ENCODE measurements around the gene ALS2CL.

ALS2CL gene

DNA sequence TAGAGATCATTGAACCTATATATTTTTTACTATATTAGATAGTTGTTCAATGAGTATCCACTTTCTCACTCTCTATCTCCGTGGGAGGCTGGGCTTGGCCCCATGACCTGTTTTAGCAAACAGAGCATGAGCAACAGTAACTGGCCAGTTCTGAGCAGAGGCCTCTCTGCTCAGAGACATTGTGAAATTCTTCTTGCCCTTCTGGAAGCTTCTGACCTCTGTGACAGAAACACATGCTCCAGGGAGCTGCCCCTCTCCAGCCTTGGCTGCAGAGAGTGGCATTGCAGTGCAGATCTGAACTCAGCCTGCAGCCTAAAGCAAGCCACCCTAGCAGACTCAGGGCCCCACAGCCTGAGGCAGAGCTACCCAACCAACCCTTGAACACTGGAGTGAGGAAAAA is 60.7 kb downstream of the ALS2CL start:
- TF ChIP-seq CTCF (IDR thresholded peaks at IDR 0.05; ENCODE audit: low read depth, low read length): no peak
- H3K27ac ChIP-seq: no peak overlapping the region
- H3K4me3 ChIP-seq (ENCODE audit: low read depth, low read length): no peak overlapping the region
- no peaks in the 10 kb centered on the region for H3K9me3 ChIP-seq (ENCODE audit: severe bottlenecking)
- H3K27me3 ChIP-seq (ENCODE audit: insufficient read depth, low read depth, severe bottlenecking): no peaks in the 10 kb centered on the region
- no peaks in the 10 kb centered on the region for H3K36me3 ChIP-seq
- no peak for DNase-seq

- H3K4me3 ChIP-seq (ENCODE audit: low read depth, low read length): no peak overlapping the region
- H3K27me3 ChIP-seq (ENCODE audit: insufficient read depth, low read depth, severe bottlenecking): no peaks in the 10 kb centered on the region
- no peak overlapping the region for H3K27ac ChIP-seq
- TF ChIP-seq CTCF (IDR thresholded peaks at IDR 0.05; ENCODE audit: low read depth, low read length): peak; percentile 95
- DNase-seq: peak; percentile 70
- no peaks in the 10 kb centered on the region for H3K36me3 ChIP-seq
- H3K9me3 ChIP-seq (ENCODE audit: severe bottlenecking): no peaks in the 10 kb centered on the region
Observed at GRCh38 chr3:46629551-46630517, 63.6 kb downstream of the ALS2CL start.

DNA sequence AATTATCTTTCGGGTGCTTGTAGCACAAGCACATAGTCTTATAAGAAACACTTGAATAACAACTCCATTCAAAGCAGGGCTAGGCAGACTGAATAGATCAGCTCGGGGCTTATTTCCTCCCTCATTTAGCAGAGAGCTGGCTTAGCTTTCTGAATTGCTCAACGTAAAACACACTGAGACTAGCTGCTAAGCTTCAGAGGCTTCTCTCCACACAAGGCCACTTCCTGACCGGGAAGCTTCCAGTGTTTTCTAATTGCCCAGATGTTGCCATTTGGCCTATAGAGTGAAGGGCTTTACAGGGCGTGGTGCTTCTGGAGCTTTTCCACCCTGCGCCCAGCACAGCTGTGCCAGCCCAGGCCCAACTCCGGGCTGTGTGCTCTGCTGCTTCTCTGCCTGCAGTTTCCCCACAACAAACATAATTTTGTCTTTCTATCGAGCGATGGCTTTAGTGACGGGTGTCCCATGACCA is 64.5 kb downstream of the ALS2CL start:
- Histone ChIP-seq H3K9me3 (ENCODE audit: severe bottlenecking) (no peaks in the 10 kb centered on the region), H3K27ac (no peak overlapping the region), H3K36me3 (no peaks in the 10 kb centered on the region), H3K27me3 (ENCODE audit: insufficient read depth, low read depth, severe bottlenecking) (no peaks in the 10 kb centered on the region), H3K4me3 (ENCODE audit: low read depth, low read length) (no peak overlapping the region)
- no peak for TF ChIP-seq CTCF (IDR thresholded peaks at IDR 0.05; ENCODE audit: low read depth, low read length)
- DNase-seq: no peak

DNA sequence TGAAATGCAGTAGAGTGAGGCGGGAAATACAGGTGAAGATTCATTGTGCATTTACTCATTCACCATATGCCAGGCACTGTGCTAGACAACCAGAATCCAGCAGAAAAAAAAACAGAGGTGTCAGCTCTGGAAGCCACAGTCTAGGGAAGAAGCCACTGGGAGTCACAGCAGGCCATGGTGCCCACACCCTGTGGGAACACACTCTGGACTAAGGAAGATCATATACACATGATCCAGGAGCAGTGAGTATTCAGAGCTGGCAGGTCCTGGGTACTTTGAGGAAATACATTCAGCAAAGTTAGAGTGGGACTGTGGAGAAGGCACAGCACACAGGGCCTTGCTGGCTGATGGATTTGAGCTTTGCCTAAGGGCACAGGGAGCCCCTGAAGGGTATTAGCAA is 66.4 kb downstream of the ALS2CL start:
- Histone ChIP-seq H3K9me3 (ENCODE audit: severe bottlenecking) (no peaks in the 10 kb centered on the region), H3K27ac (no peak overlapping the region), H3K27me3 (ENCODE audit: insufficient read depth, low read depth, severe bottlenecking) (no peaks in the 10 kb centered on the region), H3K4me3 (ENCODE audit: low read depth, low read length) (no peak overlapping the region), H3K36me3 (no peaks in the 10 kb centered on the region)
- TF ChIP-seq CTCF (IDR thresholded peaks at IDR 0.05; ENCODE audit: low read depth, low read length): no peak
- no peak for DNase-seq

GRCh38 chr3:46626039-46626438 is 67.4 kb downstream of the ALS2CL start:
- no peaks in the 10 kb centered on the region for H3K36me3 ChIP-seq
- no peak overlapping the region for H3K4me3 ChIP-seq (ENCODE audit: low read depth, low read length)
- DNase-seq: no peak
- no peaks in the 10 kb centered on the region for H3K27me3 ChIP-seq (ENCODE audit: insufficient read depth, low read depth, severe bottlenecking)
- no peak for TF ChIP-seq CTCF (IDR thresholded peaks at IDR 0.05; ENCODE audit: low read depth, low read length)
- H3K27ac ChIP-seq: no peak overlapping the region
- no peaks in the 10 kb centered on the region for H3K9me3 ChIP-seq (ENCODE audit: severe bottlenecking)
